Measurements from ENCODE around the gene TRPM8. TPM values are rescaled to one million over a fixed set of nuclear protein-coding genes. Genes with fewer than 3 reads are reported as not detected.

Gene TRPM8
- total and polyA plus RNA-seq, 2 of the 8 experiments (the other 6 are each of a cell fraction or from before 2014, with no cell fraction given), result 0.18 to 0.54 TPM

DNA sequence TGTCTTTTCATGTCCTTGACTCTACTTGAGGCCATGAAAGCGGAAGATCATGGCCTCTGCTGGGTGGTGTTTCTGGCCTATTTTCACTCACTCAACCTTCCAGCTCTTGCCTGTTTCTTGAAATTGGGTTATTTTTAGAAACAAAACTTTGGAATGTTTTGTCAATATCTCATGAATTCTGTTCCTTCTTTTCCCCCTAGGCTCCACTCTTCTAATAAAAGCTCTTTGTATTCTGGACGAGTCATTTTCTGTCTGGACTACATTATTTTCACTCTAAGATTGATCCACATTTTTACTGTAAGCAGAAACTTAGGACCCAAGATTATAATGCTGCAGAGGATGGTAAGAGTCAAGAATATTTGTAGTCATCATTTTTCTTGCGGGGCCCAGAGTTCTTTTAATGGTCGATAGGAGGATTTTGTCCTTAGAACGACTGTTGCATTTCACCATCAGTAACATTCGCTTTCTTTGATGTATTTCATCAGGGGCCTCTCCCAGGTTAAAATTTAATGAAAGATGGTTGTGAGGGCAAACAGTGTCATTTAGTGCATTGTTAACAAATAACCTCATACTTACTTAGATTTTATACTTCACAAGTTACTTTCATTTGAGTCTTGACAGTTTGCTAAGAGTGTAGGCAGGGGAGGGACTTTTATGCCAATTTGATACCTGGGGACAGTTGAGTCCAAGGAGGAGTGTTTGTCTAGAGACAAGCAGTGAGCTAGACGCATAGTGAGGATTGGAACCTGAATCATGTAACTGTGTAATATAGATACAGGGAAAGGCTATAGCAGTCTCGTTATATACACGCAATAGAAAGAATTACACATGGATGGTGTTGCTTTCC is 64.6 kb downstream of the TRPM8 start:
- Histone ChIP-seq H2BK20ac (ENCODE audit: low read length) (no peak overlapping the region), H2AFZ (ENCODE audit: low read length) (no peak overlapping the region), H3K4me1 (replicated peaks in 1 of 4; ENCODE audit: control insufficient read depth in 3 of 4, insufficient read depth in 4 of 4, low read length in 3 of 4) (peaks cover 0 to 2% (median 0%) of the 10 kb centered on the region in 4 experiments; a peak in 1 of 7 replicates), H2BK120ac (replicated peaks; ENCODE audit: low read depth, low read length) (no peak overlapping the region), H3K23me2 (ENCODE audit: low read depth, low read length) (no peaks in the 10 kb centered on the region), H3K79me2 (ENCODE audit: control insufficient read depth in 1 of 2, insufficient read depth in 2 of 2, low read length in 2 of 2) (no peaks in the 10 kb centered on the region), H3K9ac (replicated peaks in 1 of 4; ENCODE audit: extremely low read depth in 1 of 4, low read depth in 3 of 4, low read length in 3 of 4) (no peak overlapping the region), H3K27ac (ENCODE audit: low read depth, low read length) (no peak overlapping the region), H4K8ac (ENCODE audit: extremely low read depth, insufficient read depth, low read length) (no peak overlapping the region), H2BK12ac (ENCODE audit: low read depth, low read length) (no peak overlapping the region), H3K56ac (replicated peaks; ENCODE audit: insufficient read length, low read depth, low read length) (no peak overlapping the region), H2BK5ac (ENCODE audit: low read depth, low read length) (no peak overlapping the region), H3K4me2 (ENCODE audit: insufficient read depth in 1 of 2, low read depth in 2 of 2, low read length in 2 of 2) (no peak overlapping the region), H3K9me3 (ENCODE audit: insufficient read depth in 2 of 2, low read depth in 1 of 2, low read length in 1 of 2) (no peaks in the 10 kb centered on the region), H4K20me1 (replicated peaks in 1 of 2; ENCODE audit: control insufficient read depth in 1 of 2, insufficient read depth in 2 of 2, low read length in 2 of 2) (no peaks in the 10 kb centered on the region), H2BK15ac (ENCODE audit: low read length) (no peak overlapping the region), H3K4ac (replicated peaks; ENCODE audit: insufficient read length, low read depth, low read length) (no peak overlapping the region), H3K14ac (ENCODE audit: insufficient read length) (no peak overlapping the region), H3K79me1 (ENCODE audit: low read depth, low read length) (no peaks in the 10 kb centered on the region), H4K91ac (replicated peaks; ENCODE audit: insufficient read length, low read length) (no peak overlapping the region), H3K23ac (ENCODE audit: insufficient read length) (no peak overlapping the region), H3K18ac (ENCODE audit: extremely low read depth, low read length) (no peak overlapping the region), H2AK5ac (ENCODE audit: low read depth, low read length) (no peak overlapping the region), H3K4me3 (ENCODE audit: extremely low read depth in 1 of 4, insufficient read depth in 2 of 4, low read depth in 3 of 4, low read length in 4 of 4) (no peak overlapping the region), H3K36me3 (ENCODE audit: control insufficient read depth in 2 of 4, insufficient read depth in 4 of 4, low read length in 3 of 4) (no peaks in the 10 kb centered on the region), H3K27me3 (replicated peaks in 1 of 4; ENCODE audit: control insufficient read depth in 3 of 4, extremely low read depth in 1 of 4, insufficient read depth in 3 of 4, low read length in 3 of 4) (no peaks in the 10 kb centered on the region), H4K5ac (ENCODE audit: insufficient read length, low read depth, low read length) (no peak overlapping the region)
- 92% methylated on average over 9 of the region's 9 CpGs; no CpG with 5 or more reads in 1 of the 2 experiments for WGBS, 2 experiments (ENCODE audit: extremely low coverage in 1 of 2, insufficient coverage in 1 of 2, insufficient read length in 1 of 2, insufficient replicate concordance in 2 of 2, low coverage in 1 of 2, low lambda C conversion rate in 2 of 2, missing lambda C conversion rate in 1 of 2)
- FAIRE-seq (no peak), DNase-seq (ENCODE audit: low read depth in 1 of 2, low spot score in 2 of 2) (no peak)
- ChIA-PET CTCF (ENCODE audit: partially characterized antibody) (interaction anchor here (0.8 kb wide), 1 partner anchor 121 kb away, joined by 3 read pairs; no protein-coding TSS in a partner anchor), POLR2A (ENCODE audit: partially characterized antibody) (no interaction called here)
- TF ChIP-seq TBP (IDR thresholded peaks at IDR 0.05; ENCODE audit: low read depth, low read length), result no peak
- TF ChIP-seq PHF8 (conservative IDR thresholded peaks at IDR 0.05; ENCODE audit: low read depth, low read length), result no peak
- no peak for TF ChIP-seq CREB1 (IDR thresholded peaks at IDR 0.05)
- no peak for TF ChIP-seq SP4 (IDR thresholded peaks at IDR 0.05; ENCODE audit: low read length)
- no peak for TF ChIP-seq EP300 (IDR thresholded peaks at IDR 0.05; ENCODE audit: borderline replicate concordance in 1 of 2, low read depth in 2 of 2, low read length in 2 of 2)
- TF ChIP-seq ASH2L (IDR thresholded peaks at IDR 0.05; ENCODE audit: low read length), result no peak
- TF ChIP-seq JUND (IDR thresholded peaks at IDR 0.05; ENCODE audit: low read length), result no peak
- TF ChIP-seq, protein P1, sequence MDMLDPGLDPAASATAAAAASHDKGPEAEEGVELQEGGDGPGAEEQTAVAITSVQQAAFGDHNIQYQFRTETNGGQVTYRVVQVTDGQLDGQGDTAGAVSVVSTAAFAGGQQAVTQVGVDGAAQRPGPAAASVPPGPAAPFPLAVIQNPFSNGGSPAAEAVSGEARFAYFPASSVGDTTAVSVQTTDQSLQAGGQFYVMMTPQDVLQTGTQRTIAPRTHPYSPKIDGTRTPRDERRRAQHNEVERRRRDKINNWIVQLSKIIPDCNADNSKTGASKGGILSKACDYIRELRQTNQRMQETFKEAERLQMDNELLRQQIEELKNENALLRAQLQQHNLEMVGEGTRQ (IDR thresholded peaks at IDR 0.05; ENCODE audit: low read length), result no peak
- TF ChIP-seq, protein P2, sequence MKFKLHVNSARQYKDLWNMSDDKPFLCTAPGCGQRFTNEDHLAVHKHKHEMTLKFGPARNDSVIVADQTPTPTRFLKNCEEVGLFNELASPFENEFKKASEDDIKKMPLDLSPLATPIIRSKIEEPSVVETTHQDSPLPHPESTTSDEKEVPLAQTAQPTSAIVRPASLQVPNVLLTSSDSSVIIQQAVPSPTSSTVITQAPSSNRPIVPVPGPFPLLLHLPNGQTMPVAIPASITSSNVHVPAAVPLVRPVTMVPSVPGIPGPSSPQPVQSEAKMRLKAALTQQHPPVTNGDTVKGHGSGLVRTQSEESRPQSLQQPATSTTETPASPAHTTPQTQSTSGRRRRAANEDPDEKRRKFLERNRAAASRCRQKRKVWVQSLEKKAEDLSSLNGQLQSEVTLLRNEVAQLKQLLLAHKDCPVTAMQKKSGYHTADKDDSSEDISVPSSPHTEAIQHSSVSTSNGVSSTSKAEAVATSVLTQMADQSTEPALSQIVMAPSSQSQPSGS (IDR thresholded peaks at IDR 0.05; ENCODE audit: low read length), result no peak
- no peak for TF ChIP-seq SUZ12 (IDR thresholded peaks at IDR 0.05; ENCODE audit: low read length)
